Stimulated activated CD4-positive, alpha-beta T cell treated with anti-CD3 and anti-CD28 coated beads, Interleukin-15, amount 100 ng/mL, for 1 hour (primary cell): ENCODE data around the gene EPOP.

Source experiments
- DNase-seq, 2 donors: peaks; one replicate each; pipeline ENCODE4 v3.0.0-alpha.2; 2020; ENCODE audit warnings: low read depth in 1 of 2, low spot score in 1 of 2

Gene EPOP

GRCh38 chr17:38674749-38675615 lies at the start of gene EPOP:
Gene EPOP (minus strand): TSS chr17:38674957. CDS start chr17:38674495, 462 bp downstream.
- peak; percentile 66 to 92 for DNase-seq

GRCh38 chr17:38721802-38722201 lies 47.0 kb upstream of the EPOP start:
- no peak for DNase-seq

DNA sequence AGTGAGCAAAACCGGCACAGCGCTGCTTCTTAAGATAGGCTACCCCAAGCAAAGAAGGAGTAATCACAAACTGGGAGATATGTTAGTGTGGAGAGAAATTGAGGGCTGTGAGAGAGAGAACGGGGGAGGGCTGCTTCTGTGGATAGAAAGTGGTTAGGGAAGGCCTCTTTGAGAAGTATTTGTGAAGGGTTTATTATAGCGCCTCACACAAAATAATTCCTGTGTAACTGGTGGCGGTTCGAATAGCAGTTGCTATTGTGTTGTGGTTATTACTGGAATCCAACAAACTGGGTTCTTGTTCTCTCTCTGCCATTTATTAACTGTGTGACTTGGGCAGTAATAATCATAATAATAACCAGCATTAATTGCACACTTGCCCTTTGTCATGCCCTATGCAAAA lies 46.2 kb upstream of the EPOP start:
- DNase-seq, result no peak

- DNase-seq, result no peak
Observed at GRCh38 chr17:38719943-38720641, 45.3 kb upstream of the EPOP start.

DNA sequence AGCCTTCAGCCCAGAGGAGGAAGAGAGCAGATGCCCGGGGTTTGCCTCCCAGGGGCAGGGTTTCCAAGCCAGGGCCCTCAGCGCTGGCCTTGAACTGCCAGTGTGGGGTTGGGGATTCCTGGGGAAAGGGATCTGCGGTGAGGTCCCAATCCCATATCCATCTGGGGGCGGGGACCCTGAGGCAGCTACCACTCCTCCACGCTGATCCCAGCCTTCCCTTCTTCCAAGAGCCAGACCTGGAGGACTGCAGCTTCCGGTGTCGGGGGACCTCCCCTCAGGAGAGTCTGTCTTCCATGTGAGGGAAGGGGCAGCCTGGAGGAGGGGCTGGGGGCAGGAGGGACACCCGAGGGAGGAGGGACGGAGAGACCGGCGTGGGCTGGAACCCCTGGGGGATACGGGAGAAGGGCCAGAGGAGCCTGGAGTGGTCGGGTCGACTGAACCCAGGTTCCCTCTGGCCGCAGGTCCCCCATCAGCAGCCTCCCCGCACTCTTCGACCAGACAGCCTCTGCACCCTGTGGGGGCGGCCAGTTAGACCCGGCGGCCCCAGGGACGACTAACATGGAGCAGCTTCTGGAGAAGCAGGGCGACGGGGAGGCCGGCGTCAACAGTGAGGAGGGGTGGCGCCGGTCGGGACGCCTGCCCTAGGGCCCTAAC lies 44.7 kb upstream of the EPOP start:
- DNase-seq, result no peak

- DNase-seq, result no peak
Observed at GRCh38 chr17:38717139-38717745, 42.5 kb upstream of the EPOP start.

- no peak for DNase-seq
Observed at GRCh38 chr17:38716368-38717005, 41.7 kb upstream of the EPOP start.

DNA sequence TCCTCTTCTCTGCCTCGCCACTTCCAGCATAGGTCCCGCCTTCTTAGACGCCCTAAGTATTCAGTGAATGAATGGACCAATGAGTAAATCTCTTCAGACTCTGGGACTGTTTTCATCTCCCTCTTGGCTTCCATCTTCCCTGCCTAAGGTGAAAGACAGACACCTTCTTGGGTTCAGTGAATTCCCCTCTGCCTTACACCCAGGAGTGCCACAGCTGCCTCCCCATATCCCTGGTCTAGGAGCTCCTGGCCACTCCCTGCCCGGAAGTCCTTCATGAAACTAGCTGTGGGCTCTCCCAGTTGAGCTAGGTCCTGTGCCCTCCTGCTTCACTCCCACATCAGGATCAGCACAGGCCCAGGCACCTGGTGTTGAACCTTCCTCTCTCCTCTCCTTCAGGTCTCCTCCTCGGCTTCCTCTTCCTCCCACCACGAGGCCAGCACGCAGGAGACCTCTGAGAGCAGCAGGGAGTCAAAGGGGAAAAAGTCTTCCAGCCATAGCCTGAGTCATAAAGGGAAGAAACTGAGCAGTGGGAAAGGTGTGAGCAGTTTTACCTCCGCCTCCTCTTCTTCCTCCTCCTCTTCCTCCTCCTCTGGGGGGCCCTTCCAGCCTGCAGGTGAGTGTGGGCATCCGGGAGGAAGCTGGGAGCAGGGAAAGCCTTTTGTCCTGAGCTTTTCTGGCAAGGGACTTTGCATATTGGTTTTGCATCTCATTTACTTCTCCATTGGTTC lies 40.6 kb upstream of the EPOP start:
- no peak for DNase-seq

- DNase-seq, result no peak
Observed at GRCh38 chr17:38713456-38714075, 38.8 kb upstream of the EPOP start.

DNA sequence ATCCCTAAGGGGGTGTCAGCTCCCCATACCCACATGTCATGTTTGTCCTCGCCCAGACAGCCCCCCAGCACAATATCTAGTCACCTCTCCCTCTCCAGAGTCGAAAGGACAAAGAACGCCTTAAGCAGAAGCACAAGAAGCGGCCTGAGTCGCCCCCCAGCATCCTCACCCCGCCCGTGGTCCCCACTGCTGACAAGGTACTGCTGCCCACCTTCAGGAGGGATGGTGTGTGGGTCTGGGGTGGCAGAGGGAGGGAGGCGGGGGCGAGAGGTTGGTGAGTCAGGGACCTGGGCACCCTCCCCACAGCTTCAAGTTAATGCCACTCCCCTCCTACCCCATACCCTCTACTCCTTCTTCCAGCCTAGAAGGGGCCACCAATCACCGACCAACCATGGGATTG lies 37.8 kb upstream of the EPOP start:
- DNase-seq, result no peak

- DNase-seq, result no peak
Observed at GRCh38 chr17:38711792-38712571, 37.2 kb upstream of the EPOP start.

DNA sequence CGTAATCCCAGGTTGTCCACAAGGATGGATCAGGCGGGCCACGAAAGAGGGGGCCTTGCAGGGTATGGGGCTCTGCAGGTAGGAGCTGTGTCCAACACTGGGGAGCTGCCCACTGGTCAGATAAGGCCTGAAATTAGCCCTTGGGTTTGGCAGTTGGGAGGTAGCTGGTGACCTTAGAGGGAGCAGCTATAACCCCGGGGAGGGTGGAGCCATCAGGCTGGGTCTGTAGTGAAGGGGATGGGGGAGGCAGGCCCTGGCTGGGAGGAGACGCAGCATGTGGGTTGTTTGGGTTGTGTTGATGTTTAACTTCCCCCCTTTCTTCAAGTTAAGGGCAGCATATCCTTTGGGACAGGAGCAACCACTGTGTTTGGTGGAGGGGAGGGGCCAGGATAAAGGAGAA lies 36.2 kb upstream of the EPOP start:
- no peak for DNase-seq

GRCh38 chr17:38710604-38710962 lies 35.8 kb upstream of the EPOP start:
- no peak for DNase-seq

DNA sequence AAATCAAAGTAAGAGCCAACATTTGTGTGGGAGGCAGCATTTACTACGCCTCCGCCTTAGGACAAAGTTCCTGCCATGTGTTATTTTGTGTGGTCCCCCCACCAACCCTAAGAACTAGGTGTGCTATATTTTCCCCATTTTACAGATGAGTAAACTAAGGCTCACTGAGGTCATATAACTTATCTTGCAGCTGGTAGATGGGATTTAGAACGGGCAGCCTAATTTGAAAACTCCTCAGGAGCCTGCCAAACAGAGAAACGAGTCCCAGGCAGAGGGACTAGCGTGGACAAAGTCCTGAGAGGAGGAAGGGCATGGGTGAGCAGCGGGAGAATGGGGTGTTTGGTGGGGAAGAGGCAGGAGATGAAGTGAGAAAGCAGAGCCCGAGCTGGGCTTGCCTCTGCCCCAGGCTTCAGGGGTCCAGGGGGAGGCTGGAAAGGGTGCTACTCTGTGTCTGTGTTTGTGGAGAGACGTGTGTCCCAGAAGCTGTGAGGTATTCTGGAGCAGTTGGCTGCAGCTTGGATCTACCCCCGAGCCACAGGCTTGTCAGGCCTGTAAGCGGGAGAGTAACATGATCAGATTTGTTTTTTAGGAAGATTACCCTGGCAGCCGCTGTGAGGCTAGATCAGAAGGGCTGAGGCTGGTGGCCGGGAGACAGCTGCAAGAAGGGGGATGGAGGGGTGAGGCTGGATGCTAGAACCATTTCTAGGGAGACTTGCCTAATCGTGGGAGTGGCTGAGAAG lies 35.3 kb upstream of the EPOP start:
- DNase-seq, result no peak

- no peak for DNase-seq
Observed at GRCh38 chr17:38709104-38709820, 34.5 kb upstream of the EPOP start.

GRCh38 chr17:38707678-38708351 lies 33.1 kb upstream of the EPOP start:
- no peak for DNase-seq

GRCh38 chr17:38706505-38707216 lies 31.9 kb upstream of the EPOP start:
- no peak for DNase-seq
